IMR-90 (cell line): ENCODE results near the gene LDB1. TPM values are rescaled to one million over a fixed set of nuclear protein-coding genes. Genes with fewer than 3 reads are reported as not detected.

Source experiments
- ATAC-seq: fragments of 200-7000 bp; cut with Tn5 transposase; 2 replicates; pipeline ENCODE4 v1.9.1; 2020; ENCODE audit warnings: low read depth, mild to moderate bottlenecking, moderate library complexity
- BruUV-seq: library from RNA; stranded (reverse); fragments of 400-500 nt; replicated peaks from 2 replicates; lab custom pipeline; 2021; lab: Mats Ljungman, UMichigan
- CTCF ChIA-PET: fragments of 300-600 bp; formaldehyde crosslinking; extraction: SDS; loops from one replicate; lab custom pipeline; 2021; ENCODE audit warnings: antibody characterized with exemption; lab: Yijun Ruan, JAX
- POLR2A ChIA-PET: fragments of 300-600 bp; sonication (Branson Sonifier 250); formaldehyde crosslinking; loops from one replicate; lab custom pipeline; 2022; ENCODE audit warnings: antibody characterized with exemption; ENCODE audit not compliant: unreplicated experiment; lab: Charles Lee
- DNase-seq: peaks from one replicate; pipeline ENCODE4 v3.0.0; 2013
- H2AFZ ChIP-seq: replicated peaks from 2 replicates; pipeline ENCODE3; 2013; ENCODE audit warnings: low read length, mild to moderate bottlenecking; ENCODE audit not compliant: poor library complexity
- H2AK5ac ChIP-seq: 2 replicates; pipeline ENCODE4 v1.6.1; 2013; ENCODE audit warnings: low read depth, low read length, inconsistent platforms
- H2AK9ac ChIP-seq: replicated peaks from 2 replicates; pipeline ENCODE3; 2013; ENCODE audit warnings: mild to moderate bottlenecking, low read depth, low read length, moderate library complexity; ENCODE audit not compliant: poor library complexity
- H2BK120ac ChIP-seq: 2 replicates; pipeline ENCODE4 v1.6.1; 2013; ENCODE audit warnings: low read depth, low read length, inconsistent platforms
- H2BK15ac ChIP-seq: 3 replicates; pipeline ENCODE4 v1.6.1; 2013; ENCODE audit warnings: low read depth, low read length, inconsistent platforms
- H2BK20ac ChIP-seq: 2 replicates; pipeline ENCODE4 v1.6.1; 2013; ENCODE audit warnings: low read depth, mild to moderate bottlenecking, inconsistent platforms, low read length, moderate library complexity
- H2BK5ac ChIP-seq: 2 replicates; pipeline ENCODE4 v1.6.1; 2013; ENCODE audit warnings: mild to moderate bottlenecking, low read depth, low read length, inconsistent platforms; ENCODE audit not compliant: poor library complexity, severe bottlenecking
- H3K14ac ChIP-seq: replicated peaks from 2 replicates; pipeline ENCODE4 v1.6.1; 2013; ENCODE audit warnings: low read depth, low read length, inconsistent platforms
- H3K18ac ChIP-seq: 2 replicates; pipeline ENCODE4 v1.6.1; 2013; ENCODE audit warnings: low read depth, low read length, control low read depth
- H3K23ac ChIP-seq: 2 replicates; pipeline ENCODE4 v1.6.1; 2013; ENCODE audit warnings: low read depth, low read length, inconsistent platforms
- H3K27ac ChIP-seq: 2 replicates; pipeline ENCODE4 v1.5.1; 2013; ENCODE audit warnings: mild to moderate bottlenecking, control low read depth, low read length; ENCODE audit not compliant: insufficient read depth
- H3K27me3 ChIP-seq: 2 replicates; pipeline ENCODE4 v1.6.1; 2013; ENCODE audit warnings: low read length; ENCODE audit not compliant: control insufficient read depth, insufficient read depth
- H3K36me3 ChIP-seq: 2 replicates; pipeline ENCODE4 v1.6.1; 2013; ENCODE audit warnings: low read length, mixed read lengths; ENCODE audit not compliant: control insufficient read depth, insufficient read depth
- H3K4ac ChIP-seq: 2 replicates; pipeline ENCODE4 v1.6.1; 2013; ENCODE audit warnings: low read depth, low read length, inconsistent platforms
- H3K4me1 ChIP-seq: 2 replicates; pipeline ENCODE4 v1.6.1; 2013; ENCODE audit warnings: low read length, mixed read lengths; ENCODE audit not compliant: control insufficient read depth, insufficient read depth
- H3K4me2 ChIP-seq: 2 replicates; pipeline ENCODE4 v1.6.1; 2013; ENCODE audit warnings: low read depth, mild to moderate bottlenecking, control low read depth, low read length, moderate library complexity
- H3K4me3 ChIP-seq: 2 replicates; pipeline ENCODE4 v1.5.1; 2013; ENCODE audit warnings: low read depth, mild to moderate bottlenecking, control low read depth, low read length, moderate library complexity; ENCODE audit not compliant: insufficient read depth
- H3K56ac ChIP-seq: 2 replicates; pipeline ENCODE4 v1.6.1; 2013; ENCODE audit warnings: low read length, inconsistent platforms; ENCODE audit not compliant: insufficient read depth; ENCODE audit errors: extremely low read depth
- H3K79me1 ChIP-seq, 2 experiments: 2 replicates each; pipeline ENCODE4 v1.6.1; 2013; ENCODE audit warnings: low read length in 2 of 2, inconsistent platforms in 1 of 2, low read depth in 1 of 2
- H3K9ac ChIP-seq: 2 replicates; pipeline ENCODE4 v1.6.1; 2013; ENCODE audit warnings: low read depth, low read length, control low read depth
- H3K9me1 ChIP-seq: 2 replicates; pipeline ENCODE4 v1.6.1; 2013; ENCODE audit warnings: low read length, inconsistent platforms; ENCODE audit not compliant: insufficient read depth
- H3K9me3 ChIP-seq: 2 replicates; pipeline ENCODE4 v1.6.1; 2013; ENCODE audit warnings: low read length; ENCODE audit not compliant: control insufficient read depth, insufficient read depth
- H4K20me1 ChIP-seq: 2 replicates; pipeline ENCODE4 v1.6.1; 2013; ENCODE audit warnings: low read length, inconsistent platforms; ENCODE audit not compliant: insufficient read depth
- H4K5ac ChIP-seq: 2 replicates; pipeline ENCODE4 v1.6.1; 2013; ENCODE audit warnings: mild to moderate bottlenecking, low read depth, low read length, control low read depth
- H4K8ac ChIP-seq, 2 experiments: 2 replicates each; pipeline ENCODE4 v1.6.1; 2013; ENCODE audit warnings: low read depth in 2 of 2, low read length in 2 of 2, control low read depth in 1 of 2, inconsistent platforms in 1 of 2
- H4K91ac ChIP-seq: 2 replicates; pipeline ENCODE4 v1.6.1; 2013; ENCODE audit warnings: low read depth, low read length, inconsistent platforms; ENCODE audit not compliant: insufficient read depth
- SMC3 ChIP-seq: fragments of 150-350 bp; IDR thresholded peaks from 2 replicates; pipeline ENCODE4 v1.6.1; 2016; ENCODE audit warnings: low read depth, mild to moderate bottlenecking, antibody characterized with exemption, low read length, moderate library complexity
- WGBS, 2 experiments: methylation state at CpG; one replicate each; pipeline versions ENCODE4 v1.1.5 to v1.1.7; 2013; ENCODE audit warnings: missing lambda C conversion rate in 2 of 2; ENCODE audit not compliant: insufficient read length in 1 of 2; ENCODE audit errors: extremely low coverage in 2 of 2; 5-methylcytosine and 5-hydroxymethylcytosine counted together
- dilution Hi-C: fragments of 300-500 bp; cut with HindIII; formaldehyde crosslinking; loops from one replicate; pipeline ENCODE4 v1.14.3; 2018; ENCODE audit warnings: low sequenced_read_pairs; ENCODE audit not compliant: unreplicated experiment
- in situ Hi-C: fragments of 300-500 bp; cut with MboI; formaldehyde crosslinking; loops from 3 replicates; pipeline ENCODE4 v1.14.3; 2019; ENCODE audit warnings: low sequenced_read_pairs, inconsistent platforms, mixed read lengths
- intact Hi-C: fragments of 100-400 bp; cut with micrococcal nuclease; formaldehyde crosslinking; loops from 2 replicates; pipeline ENCODE4 v1.10.0; 2022
- polyA plus RNA-seq, 3 experiments: library from polyadenylated mRNA; depleted of rRNA; stranded (reverse); fragments of >200 nt; gene quantifications; 2 replicates each; pipeline ENCODE4 v1.2.3, GENCODE V29; 2012; ENCODE audit warnings: low replicate concordance in 1 of 3
- total RNA-seq: library from RNA; depleted of rRNA; stranded (reverse); fragments of >200 nt; gene quantifications from 2 replicates; pipeline ENCODE4 v1.2.3, GENCODE V29; 2012

LDB1 gene
- total and polyA plus RNA-seq, 2 of the 4 experiments (the other 2 are of a cell fraction): 47.9 to 92.4 TPM

- H3K79me1 ChIP-seq: peaks cover 25 to 47% of the 10 kb centered on the region in 2 experiments
- H3K4me2 ChIP-seq: no peak overlapping the region
- CTCF ChIA-PET: no interaction called here
- H4K91ac ChIP-seq: no peak overlapping the region
- H3K27me3 ChIP-seq: no peaks in the 10 kb centered on the region
- H3K14ac ChIP-seq: no peak overlapping the region
- H3K9me1 ChIP-seq: no peaks in the 10 kb centered on the region; the same call in 1 of the 2 replicates
- in situ Hi-C loops: no loop called here
- no TSS peak for BruUV-seq
- no peak for ATAC-seq
- peaks cover 2% of the 10 kb centered on the region; the same call in 1 of the 2 replicates for H3K4me1 ChIP-seq
- DNase-seq: no peak
- intact Hi-C loops: no loop called here
- dilution Hi-C loops: no loop called here
- no peak overlapping the region for H2BK20ac ChIP-seq
- H3K9ac ChIP-seq: no peak overlapping the region
- no peak overlapping the region for H2AK9ac ChIP-seq
- no peak overlapping the region for H4K8ac ChIP-seq
- H3K4ac ChIP-seq: no peak overlapping the region
- H2BK5ac ChIP-seq: no peak overlapping the region
- H3K9me3 ChIP-seq: no peaks in the 10 kb centered on the region
- H2BK120ac ChIP-seq: no peak overlapping the region
- 100% methylated on average over 3 of the region's 3 CpGs; no CpG with 5 or more reads in 1 of the 2 experiments for WGBS, 2 experiments
- POLR2A ChIA-PET: no interaction called here
- no peak overlapping the region for H3K18ac ChIP-seq
- no peak overlapping the region for H3K27ac ChIP-seq
- peaks cover 40% of the 10 kb centered on the region for H4K20me1 ChIP-seq
- no peak overlapping the region for H3K23ac ChIP-seq
- H3K56ac ChIP-seq: no peak overlapping the region
- no peak overlapping the region for H3K4me3 ChIP-seq
- no peak overlapping the region for H2AFZ ChIP-seq
- H4K5ac ChIP-seq: no peak overlapping the region
- TF ChIP-seq SMC3: no peak
- H2BK15ac ChIP-seq: no peak overlapping the region
- H3K36me3 ChIP-seq: peaks cover 51% of the 10 kb centered on the region
- no peak overlapping the region for H2AK5ac ChIP-seq
Observed at GRCh38 chr10:102157224-102157623, 37.1 kb upstream of the LDB1 start.
